NCI-H524 (cell line): Measurements from ENCODE around the gene CEP250.

ENCODE experiments used
- DNase-seq, 2 experiments: peaks; one replicate each; lab custom pipeline; 2025; lab: John Stamatoyannopoulos, UW

CEP250 gene

GRCh38 chr20:35563834-35564233, 108.4 kb downstream of the CEP250 start:
- no peak for DNase-seq

- DNase-seq: no peak
Observed at GRCh38 chr20:35564905-35565304, 109.5 kb downstream of the CEP250 start.

GRCh38 chr20:35568645-35569044, 113.2 kb downstream of the CEP250 start:
- DNase-seq: peak; percentile 21 to 29
